ENCODE measurements around the gene FCN3.

DNA sequence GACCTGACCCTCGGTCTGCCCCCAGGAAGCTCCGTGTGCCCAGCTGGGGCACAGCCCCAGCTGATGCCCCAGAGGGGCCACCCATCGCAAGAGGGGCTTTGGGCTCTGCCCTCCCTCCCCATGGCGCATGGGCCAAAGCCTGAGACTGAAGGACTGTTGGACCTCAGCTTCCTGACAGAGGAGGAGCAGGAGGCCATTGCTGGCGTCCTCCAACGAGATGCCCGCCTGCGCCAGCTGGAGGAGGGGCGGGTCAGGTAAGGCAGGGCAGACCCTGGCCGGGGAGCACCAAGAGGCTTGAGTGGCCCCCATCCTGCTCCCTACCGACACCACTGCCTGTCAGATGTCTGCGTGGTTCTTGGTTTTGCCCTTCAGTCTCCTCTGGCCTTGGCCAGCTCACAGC lies 29.4 kb downstream of the FCN3 start:
- TF ChIP-seq, protein P1, sequence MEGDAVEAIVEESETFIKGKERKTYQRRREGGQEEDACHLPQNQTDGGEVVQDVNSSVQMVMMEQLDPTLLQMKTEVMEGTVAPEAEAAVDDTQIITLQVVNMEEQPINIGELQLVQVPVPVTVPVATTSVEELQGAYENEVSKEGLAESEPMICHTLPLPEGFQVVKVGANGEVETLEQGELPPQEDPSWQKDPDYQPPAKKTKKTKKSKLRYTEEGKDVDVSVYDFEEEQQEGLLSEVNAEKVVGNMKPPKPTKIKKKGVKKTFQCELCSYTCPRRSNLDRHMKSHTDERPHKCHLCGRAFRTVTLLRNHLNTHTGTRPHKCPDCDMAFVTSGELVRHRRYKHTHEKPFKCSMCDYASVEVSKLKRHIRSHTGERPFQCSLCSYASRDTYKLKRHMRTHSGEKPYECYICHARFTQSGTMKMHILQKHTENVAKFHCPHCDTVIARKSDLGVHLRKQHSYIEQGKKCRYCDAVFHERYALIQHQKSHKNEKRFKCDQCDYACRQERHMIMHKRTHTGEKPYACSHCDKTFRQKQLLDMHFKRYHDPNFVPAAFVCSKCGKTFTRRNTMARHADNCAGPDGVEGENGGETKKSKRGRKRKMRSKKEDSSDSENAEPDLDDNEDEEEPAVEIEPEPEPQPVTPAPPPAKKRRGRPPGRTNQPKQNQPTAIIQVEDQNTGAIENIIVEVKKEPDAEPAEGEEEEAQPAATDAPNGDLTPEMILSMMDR (IDR thresholded peaks at IDR 0.05), result no peak
- TF ChIP-seq EZH2 (IDR thresholded peaks at IDR 0.05; ENCODE audit: borderline replicate concordance, insufficient read depth, low read depth, low read length, poor library complexity, severe bottlenecking), result no peak
